A204.1 (cell line): Measurements from ENCODE around the gene PIP4K2C.
"Not testable (repeated sequence)": the region's sequence is repeated elsewhere in the genome, so short reads cannot be mapped to it uniquely, and the experiment has no call there.

Experiments used
- FAIRE-seq: peaks from 2 replicates; lab custom pipeline; 2012; peaks lifted over from hg19 to GRCh38; lab: Jason Lieb, UNC

Gene PIP4K2C

DNA sequence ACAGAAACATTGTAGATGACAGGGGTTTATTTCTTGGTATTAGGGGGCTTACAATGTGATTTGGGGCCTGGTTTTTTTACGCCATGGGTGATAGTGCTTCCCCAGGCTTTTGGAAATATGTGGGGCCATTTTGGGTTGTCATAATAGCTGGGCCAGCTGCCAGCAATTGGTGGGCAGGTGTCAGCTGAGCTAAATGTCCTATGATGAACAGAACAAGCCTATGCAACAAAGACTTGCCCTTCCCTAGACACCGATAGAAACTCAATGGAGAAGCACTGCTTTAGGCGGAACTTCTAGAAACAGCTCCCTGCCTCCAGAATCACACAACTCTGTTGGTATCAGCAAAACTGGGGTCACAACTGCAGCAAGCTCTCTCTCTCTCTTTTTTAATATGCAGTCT lies 47.1 kb downstream of the PIP4K2C start:
- FAIRE-seq, result no peak

DNA sequence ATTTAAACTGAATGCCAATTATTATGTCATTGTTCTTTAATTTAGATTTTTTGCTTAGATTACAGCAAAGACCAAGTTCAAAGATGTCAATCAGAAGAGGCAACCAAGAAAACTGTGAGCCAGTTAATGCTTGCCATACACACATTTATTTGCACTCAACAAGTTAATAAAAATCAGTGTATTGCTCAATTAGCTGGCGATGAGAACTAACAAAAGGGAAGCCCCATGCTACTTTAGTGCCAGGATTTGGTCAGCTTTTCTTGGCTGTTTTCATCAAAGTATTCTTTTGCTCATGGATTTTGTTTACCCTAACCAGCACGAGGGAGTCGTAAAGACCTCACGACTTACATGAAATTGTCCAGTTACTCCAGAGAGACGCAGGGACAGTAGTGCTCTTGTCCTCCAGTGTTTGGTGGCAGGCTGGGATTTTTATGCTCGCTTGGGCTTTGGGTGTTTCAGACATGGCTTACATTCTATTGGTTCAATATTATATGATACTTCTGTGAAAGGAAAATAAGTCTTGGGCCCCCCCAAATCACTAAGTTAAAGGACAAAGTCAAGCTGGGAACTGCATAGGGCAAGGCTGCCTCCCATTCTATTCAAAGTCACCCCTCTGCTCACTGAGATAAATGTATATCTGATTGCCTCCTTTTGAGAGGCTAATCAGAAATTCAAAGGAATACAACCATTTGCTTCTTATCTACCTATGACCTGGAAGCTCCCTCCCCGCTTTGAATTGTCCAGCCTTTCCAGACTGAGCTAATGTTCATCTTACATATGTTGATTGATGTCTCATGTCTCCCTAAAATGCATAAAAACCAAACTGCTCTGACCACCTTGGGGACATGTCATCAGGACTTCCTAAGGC lies 49.4 kb downstream of the PIP4K2C start:
- no peak for FAIRE-seq

DNA sequence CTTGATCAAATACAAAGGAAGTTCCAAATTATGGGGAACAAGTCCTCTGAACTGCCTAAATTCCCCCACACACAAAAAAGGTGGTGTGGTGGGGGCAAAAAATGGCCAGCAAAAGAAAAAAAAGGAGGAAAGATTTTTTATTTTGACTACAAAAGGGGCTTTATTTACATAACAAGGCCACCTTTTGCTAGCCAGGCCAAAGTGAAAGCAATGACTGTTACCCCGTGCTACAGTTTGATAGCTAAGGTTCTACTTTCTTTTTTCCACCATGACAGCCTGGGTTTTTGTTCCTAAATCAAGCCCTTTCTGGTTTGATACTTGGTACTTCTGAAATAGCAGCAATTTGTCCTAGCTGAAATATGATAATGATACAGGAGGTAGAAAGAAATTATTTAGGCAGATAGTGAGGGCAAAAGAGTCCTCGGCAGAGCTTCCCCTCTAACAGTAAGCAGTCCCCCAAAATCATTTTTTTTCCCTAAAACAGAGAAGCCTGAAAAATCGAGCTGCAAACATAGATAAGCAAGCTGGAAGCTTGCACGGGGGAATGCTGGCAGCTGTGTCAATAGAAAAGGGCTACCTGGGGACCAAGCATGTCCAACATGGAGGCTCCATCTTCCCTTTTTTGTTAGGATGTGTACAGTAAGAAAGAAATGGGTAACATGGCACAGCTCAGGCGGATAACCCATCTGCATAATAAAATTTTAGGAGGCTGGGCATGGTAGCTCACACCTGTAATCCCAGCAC lies 50.9 kb downstream of the PIP4K2C start:
- no peak for FAIRE-seq

DNA sequence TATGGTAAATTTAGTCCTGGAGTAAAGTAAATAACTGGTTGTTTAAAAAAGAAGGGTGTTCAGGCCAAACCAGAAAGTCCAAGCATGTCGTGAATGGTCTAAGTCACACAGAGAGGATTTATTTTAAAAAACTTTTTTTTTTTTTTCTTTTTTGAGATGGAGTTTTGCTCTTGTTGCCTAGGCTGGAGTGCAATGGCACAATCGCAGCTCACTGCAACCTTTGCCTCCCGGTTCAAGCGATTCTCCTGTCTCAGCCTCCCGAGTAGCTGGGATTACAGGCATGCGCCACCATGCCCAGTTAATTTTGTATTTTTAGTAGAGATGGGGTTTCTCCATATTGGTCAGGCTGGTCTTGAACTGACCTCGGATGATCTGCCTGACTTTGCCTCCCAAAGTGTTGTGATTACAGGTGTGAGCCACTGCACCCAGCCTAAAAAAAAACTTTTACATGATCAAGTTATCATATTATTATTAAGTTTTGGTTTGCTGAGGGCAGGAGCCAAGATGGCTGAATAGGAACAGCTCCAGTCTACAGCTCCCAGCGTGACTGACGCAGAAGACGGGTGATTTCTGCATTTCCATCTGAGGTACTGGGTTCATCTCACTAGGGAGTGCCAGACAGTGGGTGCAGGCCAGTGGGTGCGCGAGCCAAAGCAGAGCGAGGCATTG lies 55.1 kb downstream of the PIP4K2C start:
- FAIRE-seq, result not testable (repeated sequence)

DNA sequence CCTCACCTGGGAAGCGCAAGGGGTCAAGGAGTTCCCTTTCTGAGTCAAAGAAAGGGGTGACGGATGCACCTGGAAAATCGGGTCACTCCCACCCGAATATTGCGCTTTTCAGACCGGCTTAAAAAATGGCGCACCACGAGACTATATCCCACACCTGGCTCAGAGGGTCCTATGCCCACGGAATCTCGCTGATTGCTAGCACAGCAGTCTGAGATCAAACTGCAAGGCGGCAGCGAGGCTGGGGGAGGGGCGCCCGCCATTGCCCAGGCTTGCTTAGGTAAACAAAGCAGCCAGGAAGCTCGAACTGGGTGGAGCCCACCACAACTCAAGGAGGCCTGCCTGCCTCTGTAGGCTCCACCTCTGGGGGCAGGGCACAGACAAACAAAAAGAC lies 55.7 kb downstream of the PIP4K2C start:
- not testable (repeated sequence) for FAIRE-seq
